Ovary (tissue), 9 donors: Measurements from ENCODE around the gene ATP8B4. TPM values are rescaled to one million over a fixed set of nuclear protein-coding genes. Genes with fewer than 3 reads are reported as not detected.

Source experiments
- DNase-seq, 5 donors: peaks; one replicate each; pipeline ENCODE4 v3.0.0-alpha.2; 2019 to 2020
- H3K27ac ChIP-seq, 2 donors: fragments of 200-600 bp; one replicate each; pipeline versions ENCODE4 v1.5.1 to v1.8.0; 2019 to 2022
- H3K27me3 ChIP-seq: fragments of 200-600 bp; one replicate; pipeline ENCODE4 v1.8.0; 2022
- H3K36me3 ChIP-seq: fragments of 200-600 bp; sonication (generic); one replicate; pipeline ENCODE4 v1.5.1; 2019
- H3K4me1 ChIP-seq: one replicate; pipeline ENCODE4 v1.8.1; 2013; ENCODE audit warnings: mild to moderate bottlenecking, moderate library complexity; ENCODE audit not compliant: insufficient read depth
- H3K4me3 ChIP-seq: fragments of 200-600 bp; sonication (generic); one replicate; pipeline ENCODE4 v1.5.1; 2017
- H3K9me3 ChIP-seq, 2 donors: fragments of 200-600 bp in 1 of 2; sonication (generic) in 1 of 2; one replicate each; pipeline versions ENCODE4 v1.5.1 to v1.8.1; 2013 to 2019; ENCODE audit warnings: mild to moderate bottlenecking in 1 of 2, moderate library complexity in 1 of 2
- EP300 ChIP-seq: sonication (generic); formaldehyde crosslinking; IDR thresholded peaks from one replicate; pipeline ENCODE4 v1.6.1; 2017; ENCODE audit warnings: antibody characterized with exemption
- POLR2A ChIP-seq: fragments of 450-650 bp; IDR thresholded peaks from one replicate; pipeline ENCODE4 v1.6.1; 2017; ENCODE audit warnings: antibody characterized with exemption, mild to moderate bottlenecking, moderate library complexity
- WGBS, 3 donors: extraction: QIAGEN DNeasy Blood & Tissue Kit in 1 of 3; methylation state at CpG; one replicate each; pipeline versions ENCODE4 v1.1.5 to v1.1.7; 2013 to 2017; 5-methylcytosine and 5-hydroxymethylcytosine counted together
- intact Hi-C, 4 donors: fragments of 100-400 bp; cut with DNase I; formaldehyde crosslinking; loops; one replicate each; pipeline versions ENCODE4 v1.11.0 to v1.15.1; 2022 to 2023
- polyA plus RNA-seq, 2 donors: library from polyadenylated mRNA; stranded (reverse); fragments of 200-250 nt in 1 of 2; fragments of 350-450 nt in 1 of 2; fragmentation: Illumina TruSeq in 1 of 2; extraction: RNeasy Lipid Tissue Mini Kit (QIAGEN cat#74804) in 1 of 2; gene quantifications; one replicate each; pipeline ENCODE4 v1.2.3, GENCODE V29; 2013 to 2014
- total RNA-seq, 7 donors: library from RNA; depleted of rRNA in 2 of 7; stranded (reverse); fragments of >200 nt in 2 of 7; fragmentation: NEBNext Ultra II Directional in 3 of 7; extraction: Animal tissue kit (Norgen Biotek cat#: 25700) in 3 of 7; gene quantifications; one replicate each; pipeline versions ENCODE4 v1.1.0 to v1.2.4, GENCODE V29; 2016 to 2023
- TF ChIP-seq, protein P1 (sequence below), 3 donors: fragments of 450-650 bp in 2 of 3; fragments of 200-600 bp in 1 of 3; IDR thresholded peaks; one replicate each; pipeline versions ENCODE4 v1.5.1 to v1.8.0; 2016 to 2022; ENCODE audit warnings: antibody characterized with exemption in 3 of 3, mild to moderate bottlenecking in 1 of 3
- donor health status: DM: no; HTN: no; CAD: no; lungs with moderate emphysema.
- donor health status: DM: no; HTN: no; CAD: no.
- donor health status: Bipolar disorder and iron deficiency.
- donor health status: DM: yes; HTN: yes; CAD: no.
- donor health status: DM: no; HTN: no; CAD: no.
- donor health status: DM: yes; HTN: yes; CAD: no.

Gene ATP8B4
- total and polyA plus RNA-seq, 9 donors: 3.7 to 14.4 (median 7.1) TPM

DNA sequence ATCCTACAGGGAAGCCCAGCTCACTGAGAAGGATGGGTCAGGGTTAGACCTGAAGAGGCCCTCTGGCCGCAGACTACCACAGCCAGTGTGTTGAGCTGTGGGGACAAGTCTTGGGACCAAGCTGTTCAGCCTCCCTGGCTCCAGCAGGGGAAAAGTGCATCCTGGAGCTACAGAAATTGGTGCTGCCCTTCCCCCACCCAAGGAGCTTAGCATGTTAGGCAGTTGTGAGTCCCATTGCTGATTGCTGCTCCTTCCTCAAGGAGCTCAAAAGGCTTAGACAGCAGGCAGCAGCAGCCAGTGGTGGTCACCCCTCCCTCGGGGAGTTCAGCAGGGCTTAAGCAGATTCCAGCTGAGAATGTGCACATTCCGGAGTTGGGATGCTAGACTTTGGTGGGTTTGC lies 165.6 kb downstream of the ATP8B4 start:
- no peak overlapping the region for H3K27ac ChIP-seq
- H3K36me3 ChIP-seq: no peaks in the 10 kb centered on the region
- TF ChIP-seq EP300: no peak
- TF ChIP-seq, protein P1, sequence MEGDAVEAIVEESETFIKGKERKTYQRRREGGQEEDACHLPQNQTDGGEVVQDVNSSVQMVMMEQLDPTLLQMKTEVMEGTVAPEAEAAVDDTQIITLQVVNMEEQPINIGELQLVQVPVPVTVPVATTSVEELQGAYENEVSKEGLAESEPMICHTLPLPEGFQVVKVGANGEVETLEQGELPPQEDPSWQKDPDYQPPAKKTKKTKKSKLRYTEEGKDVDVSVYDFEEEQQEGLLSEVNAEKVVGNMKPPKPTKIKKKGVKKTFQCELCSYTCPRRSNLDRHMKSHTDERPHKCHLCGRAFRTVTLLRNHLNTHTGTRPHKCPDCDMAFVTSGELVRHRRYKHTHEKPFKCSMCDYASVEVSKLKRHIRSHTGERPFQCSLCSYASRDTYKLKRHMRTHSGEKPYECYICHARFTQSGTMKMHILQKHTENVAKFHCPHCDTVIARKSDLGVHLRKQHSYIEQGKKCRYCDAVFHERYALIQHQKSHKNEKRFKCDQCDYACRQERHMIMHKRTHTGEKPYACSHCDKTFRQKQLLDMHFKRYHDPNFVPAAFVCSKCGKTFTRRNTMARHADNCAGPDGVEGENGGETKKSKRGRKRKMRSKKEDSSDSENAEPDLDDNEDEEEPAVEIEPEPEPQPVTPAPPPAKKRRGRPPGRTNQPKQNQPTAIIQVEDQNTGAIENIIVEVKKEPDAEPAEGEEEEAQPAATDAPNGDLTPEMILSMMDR (IDR thresholded peaks at IDR 0.05): no peak
- TF ChIP-seq POLR2A: no peak
- DNase-seq: no peak
- no peaks in the 10 kb centered on the region for H3K4me1 ChIP-seq
- WGBS, 3 donors: 75 to 78% (median 77%) methylated on average over 3 of the region's 3 CpGs
- no peaks in the 10 kb centered on the region for H3K9me3 ChIP-seq
- intact Hi-C loops: no loop called here
- H3K27me3 ChIP-seq: no peaks in the 10 kb centered on the region
- no peak overlapping the region for H3K4me3 ChIP-seq

DNA sequence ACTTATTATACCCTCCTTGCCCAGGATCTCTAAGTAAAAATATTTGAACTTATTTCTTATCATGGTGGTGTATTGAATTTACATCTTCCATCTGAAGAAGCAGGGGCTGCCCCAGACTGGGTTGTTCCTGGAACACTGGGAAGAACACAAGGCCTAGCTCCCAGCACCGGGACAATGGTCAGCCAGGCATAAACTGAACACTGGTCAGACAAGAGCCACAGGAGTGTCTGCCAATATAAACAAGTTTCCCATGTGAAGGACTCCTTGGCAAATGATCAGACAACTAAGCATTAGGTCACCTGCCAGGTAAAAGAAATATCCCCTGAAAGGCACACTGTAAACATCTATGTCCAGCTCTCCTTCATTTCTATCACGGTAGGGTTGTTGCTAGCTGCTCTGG lies 172.4 kb downstream of the ATP8B4 start:
- no peaks in the 10 kb centered on the region for H3K4me1 ChIP-seq
- no peaks in the 10 kb centered on the region for H3K9me3 ChIP-seq

DNA sequence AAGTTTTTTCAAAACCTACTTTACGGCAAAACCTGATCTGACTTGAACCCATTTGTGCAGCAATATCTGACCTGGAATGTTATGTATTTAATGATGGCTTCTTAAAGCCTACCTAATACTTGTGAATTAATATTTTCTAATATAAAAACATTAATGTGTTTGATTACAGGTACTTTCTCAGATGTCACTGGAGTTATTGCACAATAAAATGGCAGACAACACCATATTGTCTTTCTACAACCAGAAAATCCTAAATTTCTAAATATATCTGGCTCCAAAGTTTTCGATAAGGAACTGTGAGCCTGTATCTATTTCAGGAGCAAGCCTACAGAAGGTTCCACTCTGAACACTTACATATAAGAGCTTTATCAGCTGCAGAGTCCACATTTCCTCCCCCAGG lies 184.5 kb downstream of the ATP8B4 start:
- no peaks in the 10 kb centered on the region for H3K36me3 ChIP-seq
- no peak overlapping the region for H3K4me3 ChIP-seq
- H3K4me1 ChIP-seq: no peaks in the 10 kb centered on the region
- no peak for TF ChIP-seq POLR2A
- TF ChIP-seq, protein P1 (IDR thresholded peaks at IDR 0.05): no peak
- no peak for TF ChIP-seq EP300
- WGBS, 3 donors: 63 to 73% (median 66%) methylated on average over 2 of the region's 2 CpGs
- no peak overlapping the region for H3K27ac ChIP-seq
- no peaks in the 10 kb centered on the region for H3K27me3 ChIP-seq
- DNase-seq: no peak
- intact Hi-C loops: no loop called here
- no peaks in the 10 kb centered on the region for H3K9me3 ChIP-seq

More for the DNA sequence above, 172.4 kb downstream of the ATP8B4 start:
- no peaks in the 10 kb centered on the region for H3K36me3 ChIP-seq
- H3K27me3 ChIP-seq: no peaks in the 10 kb centered on the region
- no peak overlapping the region for H3K4me3 ChIP-seq
- 92 to 100% (median 95%) methylated on average over 2 of the region's 2 CpGs for WGBS, 3 donors
- no peak for DNase-seq
- no peak overlapping the region for H3K27ac ChIP-seq
- intact Hi-C loops: no loop called here
- TF ChIP-seq, protein P1 (IDR thresholded peaks at IDR 0.05): no peak

DNA sequence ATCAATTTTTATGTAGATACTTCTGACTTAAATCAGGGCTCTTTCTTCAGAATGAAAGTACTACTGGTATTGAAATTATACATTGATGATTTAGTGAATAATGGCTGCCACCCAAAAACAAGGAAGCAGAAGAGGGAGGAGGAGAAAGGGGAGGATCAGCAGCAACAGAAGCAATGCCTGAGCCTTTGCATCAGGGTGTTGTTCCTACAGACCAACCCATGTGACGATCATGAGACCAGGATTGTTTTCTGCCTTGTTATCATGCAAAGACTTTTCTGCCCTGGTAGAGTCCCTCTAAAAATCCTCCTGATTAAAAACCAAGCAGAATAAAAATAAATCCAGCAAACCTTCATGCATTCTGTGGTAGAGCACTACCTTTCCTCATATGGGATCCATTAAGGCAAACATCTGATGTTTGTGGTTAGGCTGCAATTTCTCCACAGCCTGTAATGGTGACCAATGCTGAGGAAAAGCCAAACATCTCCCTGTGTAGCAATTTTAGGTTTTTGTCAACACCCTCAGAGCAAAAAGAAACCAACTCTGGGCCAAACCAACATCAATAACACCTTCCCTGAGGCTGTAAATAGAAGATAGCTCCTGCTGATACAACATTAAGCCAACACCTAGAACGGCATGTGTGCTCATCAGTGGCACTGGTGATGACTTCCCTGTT lies 191.7 kb downstream of the ATP8B4 start:
- TF ChIP-seq, protein P1 (IDR thresholded peaks at IDR 0.05): no peak
- no peak for TF ChIP-seq EP300
- no peak for TF ChIP-seq POLR2A
- intact Hi-C loops: no loop called here
- 74 to 87% (median 78%) methylated on average over 2 of the region's 2 CpGs for WGBS, 3 donors
- no peak for DNase-seq
- Histone ChIP-seq H3K27me3 (no peaks in the 10 kb centered on the region), H3K4me3 (no peak overlapping the region), H3K27ac (no peak overlapping the region), H3K4me1 (no peaks in the 10 kb centered on the region), H3K36me3 (no peaks in the 10 kb centered on the region), H3K9me3 (no peaks in the 10 kb centered on the region)
